HG03520 (cell line): ENCODE measurements around the gene HOXC9.

Experiments
- ATAC-seq: cut with Tn5 transposase; IDR thresholded peaks from one replicate; pipeline ENCODE4 v1.9.1; 2021; ENCODE audit warnings: mild to moderate bottlenecking, moderate library complexity; ENCODE audit not compliant: unreplicated experiment

HOXC9 gene

GRCh38 chr12:54000116-54001114 is at the start of gene HOXC9:
TSS of gene HOXC9 (plus strand) at chr12:54000161. CDS start at chr12:54000189, 28 bp downstream.
- ATAC-seq, result no peak

DNA sequence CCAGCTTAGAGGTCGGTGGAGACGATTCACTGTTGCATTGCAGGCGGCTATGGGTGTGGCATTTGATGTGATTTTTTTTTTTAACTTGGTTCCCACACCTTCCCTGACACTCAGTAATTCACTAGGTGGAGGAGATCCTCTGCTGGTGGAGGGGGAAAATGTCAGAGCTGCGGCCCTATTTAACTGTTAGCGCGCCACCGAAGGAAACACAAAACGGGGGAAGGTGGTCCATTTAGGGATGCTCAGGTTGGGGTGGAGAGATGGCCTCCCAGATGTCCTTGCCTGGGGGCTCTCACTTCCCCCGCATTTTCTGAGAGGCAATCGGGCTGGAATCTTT is 49.6 kb upstream of the HOXC9 start:
- no peak for ATAC-seq

DNA sequence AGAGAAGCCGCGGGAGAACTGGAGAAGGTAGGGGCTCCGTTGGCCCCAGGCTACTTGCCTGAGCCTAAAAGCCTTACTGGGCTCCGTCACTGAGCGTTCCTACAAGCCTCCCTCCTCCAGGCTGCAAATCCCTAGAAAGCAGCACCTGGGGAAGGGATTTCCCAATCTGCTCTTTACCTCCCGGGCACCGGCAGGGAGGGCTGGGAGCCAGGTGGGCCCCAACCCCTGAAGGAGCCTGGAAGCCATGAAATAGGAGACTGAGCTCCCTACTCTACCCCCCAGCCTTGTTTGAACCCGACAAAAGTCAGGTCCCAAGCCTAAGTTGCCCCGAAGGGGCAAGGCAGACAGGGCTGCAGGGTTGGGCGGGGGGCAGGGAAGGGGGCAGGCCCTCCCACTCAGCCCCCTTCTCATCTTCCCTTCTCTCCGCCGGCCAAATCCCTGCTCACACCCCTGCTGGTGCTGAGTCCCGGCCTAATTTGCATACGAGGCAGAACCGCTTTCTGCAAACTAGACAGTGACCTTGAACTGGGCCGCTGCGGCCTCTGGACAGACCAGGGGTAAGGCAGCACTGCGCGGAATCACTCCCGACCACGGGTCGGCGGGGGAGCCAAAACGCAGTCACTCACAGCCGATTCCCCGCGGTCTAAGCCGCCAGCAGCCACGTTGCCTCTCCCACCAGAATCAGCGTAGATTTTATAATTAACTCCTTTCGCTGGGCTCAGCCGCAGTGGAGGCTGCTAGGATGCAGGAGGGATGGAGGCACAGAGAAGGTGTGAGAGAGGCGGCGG is 49.0 kb upstream of the HOXC9 start:
- ATAC-seq, result no peak

DNA sequence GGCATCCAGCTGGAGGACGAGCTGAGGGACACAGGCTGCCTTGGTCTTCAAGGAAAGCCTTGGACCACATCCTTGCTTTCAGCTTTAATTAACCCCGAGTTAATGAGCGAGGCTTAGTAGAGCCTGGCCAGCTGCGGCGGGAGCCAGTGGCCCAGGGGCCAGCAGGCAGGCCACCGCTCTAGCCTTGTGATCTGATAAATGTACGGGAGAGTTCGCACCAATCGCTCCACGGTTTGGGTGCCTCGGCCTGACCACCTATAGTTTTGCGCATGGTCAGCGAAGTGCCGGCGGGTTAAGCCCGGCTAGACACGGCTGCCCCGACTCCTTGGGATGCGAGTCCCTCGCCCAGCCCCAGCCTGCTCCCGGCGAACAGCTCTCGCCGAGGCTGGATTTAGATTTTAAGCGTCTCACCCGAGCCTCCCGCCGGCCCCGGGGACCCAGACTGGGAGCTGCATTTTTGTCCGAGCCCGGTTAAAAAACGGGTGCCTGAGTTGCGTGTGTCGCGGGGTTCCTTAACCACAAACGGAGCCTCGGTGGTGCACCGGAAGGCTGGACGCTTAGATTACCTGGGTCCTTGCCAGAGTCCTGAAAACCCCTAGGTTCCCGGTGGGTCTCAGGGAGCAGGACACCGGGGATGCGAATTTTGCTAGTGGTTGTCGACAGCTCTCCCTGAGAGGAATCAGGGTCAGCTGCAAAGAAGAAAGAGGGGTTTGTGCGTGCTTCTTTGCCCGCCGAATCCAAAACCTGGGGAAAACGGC is 48.2 kb upstream of the HOXC9 start:
- no peak for ATAC-seq

- no peak for ATAC-seq
Observed at GRCh38 chr12:53952335-53952694, 47.6 kb upstream of the HOXC9 start.

- ATAC-seq, result no peak
Observed at GRCh38 chr12:53952871-53953734, 46.9 kb upstream of the HOXC9 start.

DNA sequence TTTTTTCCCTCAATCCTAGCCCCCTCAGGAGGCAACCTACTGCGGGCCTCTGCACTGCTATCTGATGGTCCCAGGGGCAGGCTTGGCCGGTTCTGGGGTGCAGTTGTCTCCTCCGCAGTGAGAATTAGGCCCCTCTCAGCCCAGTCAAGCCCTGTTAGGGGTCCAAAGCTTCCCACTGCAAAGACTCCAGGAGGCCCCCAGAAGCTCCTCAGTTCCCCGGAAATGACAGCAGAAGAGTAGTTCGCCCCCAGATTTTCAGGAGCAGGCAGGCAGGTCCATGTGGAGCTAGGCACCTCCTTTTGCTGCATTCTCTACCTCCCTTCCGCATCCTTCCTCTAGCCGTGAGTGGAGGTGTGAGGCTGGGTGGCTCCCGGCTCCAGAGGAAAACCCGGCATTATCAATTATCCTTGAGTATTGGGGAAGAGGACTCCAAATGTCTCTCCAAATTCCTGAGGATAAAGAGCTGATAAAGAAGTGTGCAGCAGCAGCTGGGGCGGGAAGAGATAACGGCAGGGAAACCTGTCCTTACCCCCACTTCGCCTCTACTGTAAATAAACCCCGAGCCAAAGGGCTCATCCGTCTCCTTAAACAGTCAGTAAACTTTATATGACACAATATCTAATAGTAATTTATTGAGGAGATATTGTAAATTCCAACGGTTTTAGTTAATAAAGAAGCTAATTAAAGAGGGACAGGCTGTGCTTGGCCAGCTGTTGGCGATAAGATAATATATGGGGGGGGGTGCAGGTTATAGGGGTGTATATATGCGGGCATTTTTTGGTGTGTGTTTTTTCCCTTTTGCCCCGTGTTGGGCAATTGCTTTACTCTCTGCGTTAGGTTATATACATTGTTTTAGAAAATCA is 45.9 kb upstream of the HOXC9 start:
- ATAC-seq, result no peak

DNA sequence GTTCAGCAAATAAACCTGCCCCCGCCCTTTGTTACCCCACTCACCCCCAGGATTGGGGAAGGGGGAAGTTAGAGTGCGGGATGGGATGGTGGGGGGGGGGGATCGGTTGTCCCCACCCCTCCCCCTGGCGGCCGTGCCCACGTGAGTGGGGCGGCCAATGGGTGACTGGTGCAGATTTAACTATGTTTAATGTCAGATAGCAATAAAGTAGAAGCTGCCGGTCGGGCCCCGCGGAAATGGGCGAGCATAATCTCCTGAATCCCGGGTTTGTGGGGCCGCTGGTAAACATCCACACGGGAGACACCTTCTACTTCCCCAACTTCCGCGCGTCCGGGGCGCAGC is 45.3 kb upstream of the HOXC9 start, which contains the start of gene HOXC12:
Gene HOXC12, plus strand, starts transcription at position 210 of the 342 bp plus-strand sequence. Its CDS starts 27 bp downstream, at position 237.
- no peak for ATAC-seq

DNA sequence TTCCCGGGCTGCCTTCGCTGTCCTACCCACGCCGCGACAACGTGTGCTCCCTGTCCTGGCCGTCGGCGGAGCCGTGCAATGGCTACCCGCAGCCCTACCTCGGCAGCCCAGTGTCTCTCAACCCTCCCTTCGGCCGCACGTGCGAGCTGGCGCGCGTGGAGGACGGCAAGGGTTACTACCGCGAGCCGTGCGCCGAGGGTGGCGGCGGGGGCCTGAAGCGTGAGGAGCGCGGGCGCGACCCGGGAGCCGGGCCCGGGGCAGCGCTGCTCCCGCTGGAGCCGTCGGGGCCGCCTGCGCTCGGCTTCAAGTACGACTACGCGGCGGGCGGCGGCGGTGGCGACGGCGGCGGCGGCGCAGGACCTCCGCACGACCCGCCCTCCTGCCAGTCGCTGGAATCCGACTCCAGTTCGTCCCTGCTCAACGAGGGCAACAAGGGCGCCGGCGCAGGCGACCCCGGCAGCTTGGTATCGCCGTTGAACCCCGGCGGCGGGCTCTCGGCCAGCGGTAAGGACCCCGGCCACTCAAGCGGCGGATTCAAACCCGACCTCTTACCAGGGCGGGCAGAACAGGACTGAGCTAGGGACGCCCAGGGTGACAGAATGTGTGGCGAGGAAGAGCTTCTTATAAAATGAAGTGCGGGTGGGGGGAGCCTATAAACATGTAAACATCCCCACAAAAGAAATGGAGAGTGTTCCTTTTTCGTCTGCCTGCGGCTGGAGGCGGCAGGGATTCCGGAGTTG is 44.8 kb upstream of the HOXC9 start:
- no peak for ATAC-seq

DNA sequence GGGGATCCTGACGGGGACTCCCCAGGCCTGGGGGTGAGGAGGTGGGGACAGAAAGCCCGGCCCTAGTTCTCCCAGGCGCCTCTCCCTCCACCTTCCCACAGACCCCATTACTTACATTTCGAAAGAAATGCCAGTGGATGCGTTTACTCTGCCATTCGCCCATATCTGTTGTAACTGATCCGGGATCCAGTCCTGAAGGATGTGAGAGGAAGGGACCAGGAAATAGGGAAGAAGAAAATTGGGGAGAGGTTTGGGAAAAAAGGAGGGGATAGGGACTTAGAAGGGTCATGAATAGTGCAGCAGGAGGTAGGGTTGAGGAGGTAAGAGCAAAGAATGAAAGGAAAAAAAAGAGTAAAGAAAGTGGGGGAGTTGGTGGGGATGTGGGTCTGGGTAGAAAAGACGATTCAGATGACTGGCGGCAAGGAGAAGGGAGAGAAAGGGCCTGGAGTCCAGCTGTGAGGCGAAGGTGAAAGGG is 44.1 kb upstream of the HOXC9 start:
- no peak for ATAC-seq

GRCh38 chr12:53956251-53956887 is 43.6 kb upstream of the HOXC9 start:
- no peak for ATAC-seq

DNA sequence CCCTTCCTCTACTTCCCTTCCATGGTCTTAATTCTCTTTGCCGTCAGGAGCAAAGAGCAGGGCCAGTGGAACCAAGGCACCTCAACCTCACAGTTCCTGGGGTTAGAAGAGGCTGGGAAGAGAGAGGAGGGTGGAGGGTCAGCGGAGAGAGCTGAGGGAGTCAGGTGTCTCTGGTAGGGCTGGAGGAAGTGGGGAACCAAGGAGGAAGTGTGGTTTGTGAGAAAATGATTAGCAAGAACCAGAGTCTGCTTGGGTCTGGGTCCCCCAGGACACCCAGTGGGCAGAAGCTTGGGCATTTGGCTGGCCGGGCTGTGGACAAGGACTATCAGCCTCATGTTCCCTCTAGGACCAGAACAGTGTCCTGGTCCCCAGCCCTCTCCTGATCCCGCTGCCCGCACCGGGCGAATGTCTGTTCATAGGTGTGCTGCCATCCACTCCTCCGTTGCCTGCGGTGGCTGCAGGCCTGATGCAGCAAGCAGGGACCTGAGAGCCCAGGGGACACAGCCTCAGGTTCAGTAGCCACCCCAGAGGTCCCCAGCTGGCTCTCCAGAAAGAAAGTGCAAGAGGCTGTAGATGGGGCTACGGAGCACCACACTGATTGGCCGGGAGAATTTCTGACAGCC is 42.9 kb upstream of the HOXC9 start:
- no peak for ATAC-seq

- no peak for ATAC-seq
Observed at GRCh38 chr12:53958128-53958527, 41.8 kb upstream of the HOXC9 start.

- no peak for ATAC-seq
Observed at GRCh38 chr12:53959314-53959713, 40.6 kb upstream of the HOXC9 start.

GRCh38 chr12:53960187-53961024 is 39.6 kb upstream of the HOXC9 start:
- ATAC-seq, result no peak

GRCh38 chr12:53961025-53961761 is 38.8 kb upstream of the HOXC9 start:
- ATAC-seq, result no peak
